Umbilical cord (tissue), 2 donors: ENCODE results near the gene SLC2A5. TPM values are rescaled to one million over a fixed set of nuclear protein-coding genes. Genes with fewer than 3 reads are reported as not detected.
"Not testable (repeated sequence)": the region's sequence is repeated elsewhere in the genome, so short reads cannot be mapped to it uniquely, and the experiment has no call there.

ENCODE experiments used
- DNase-seq: peaks from one replicate; pipeline ENCODE4 v3.0.0-alpha.2; 2015; ENCODE audit warnings: low spot score
- total RNA-seq: library from RNA; depleted of rRNA; stranded (reverse); fragments of >200 nt; gene quantifications from one replicate; pipeline ENCODE4 v1.2.3, GENCODE V29; 2014; ENCODE audit warnings: low replicate concordance; ENCODE audit not compliant: insufficient read depth

SLC2A5 gene, protein sequence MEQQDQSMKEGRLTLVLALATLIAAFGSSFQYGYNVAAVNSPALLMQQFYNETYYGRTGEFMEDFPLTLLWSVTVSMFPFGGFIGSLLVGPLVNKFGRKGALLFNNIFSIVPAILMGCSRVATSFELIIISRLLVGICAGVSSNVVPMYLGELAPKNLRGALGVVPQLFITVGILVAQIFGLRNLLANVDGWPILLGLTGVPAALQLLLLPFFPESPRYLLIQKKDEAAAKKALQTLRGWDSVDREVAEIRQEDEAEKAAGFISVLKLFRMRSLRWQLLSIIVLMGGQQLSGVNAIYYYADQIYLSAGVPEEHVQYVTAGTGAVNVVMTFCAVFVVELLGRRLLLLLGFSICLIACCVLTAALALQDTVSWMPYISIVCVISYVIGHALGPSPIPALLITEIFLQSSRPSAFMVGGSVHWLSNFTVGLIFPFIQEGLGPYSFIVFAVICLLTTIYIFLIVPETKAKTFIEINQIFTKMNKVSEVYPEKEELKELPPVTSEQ
- total RNA-seq, result 14.2 TPM

DNA sequence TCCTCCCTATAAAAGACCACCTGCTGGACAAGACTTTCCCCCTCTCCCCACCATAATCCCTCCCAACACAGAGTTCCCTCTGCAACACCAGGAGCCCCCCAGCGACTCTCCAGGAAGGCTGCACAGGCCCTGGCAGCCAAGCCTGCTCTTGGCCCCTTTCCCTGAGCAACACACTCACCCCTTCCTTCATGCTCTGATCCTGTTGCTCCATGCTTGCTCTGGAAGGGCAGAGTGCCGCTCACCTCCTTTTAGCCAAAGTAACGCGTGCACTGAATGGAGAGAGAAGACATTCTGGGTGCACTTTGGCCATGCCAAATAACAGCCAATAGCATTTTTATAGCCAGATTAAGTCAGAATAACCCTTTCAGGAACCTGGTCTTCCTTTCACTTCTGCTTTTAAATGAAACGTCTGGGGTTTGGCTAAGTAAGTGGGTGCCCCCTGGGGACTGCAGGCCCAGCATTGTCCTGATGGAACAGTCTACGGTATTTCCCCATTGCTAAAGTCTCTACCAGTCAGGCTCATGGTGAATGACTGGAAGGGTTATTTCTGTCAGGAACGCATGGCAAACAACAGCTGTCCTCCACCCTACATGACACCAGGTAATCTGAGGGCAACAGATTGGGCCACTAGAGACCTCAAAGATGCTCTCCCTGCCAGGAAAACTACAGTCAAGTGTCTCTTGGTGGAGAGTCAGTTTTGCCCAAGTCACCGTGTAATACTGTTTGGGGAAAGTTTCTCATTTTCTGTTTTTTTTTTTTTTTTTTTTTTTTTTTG lies at the start of gene SLC2A5:
TSS of gene SLC2A5 (minus strand) at position 310 of the 775 bp plus-strand sequence. CDS start at position 211, 99 bp downstream.
- no peak for DNase-seq

DNA sequence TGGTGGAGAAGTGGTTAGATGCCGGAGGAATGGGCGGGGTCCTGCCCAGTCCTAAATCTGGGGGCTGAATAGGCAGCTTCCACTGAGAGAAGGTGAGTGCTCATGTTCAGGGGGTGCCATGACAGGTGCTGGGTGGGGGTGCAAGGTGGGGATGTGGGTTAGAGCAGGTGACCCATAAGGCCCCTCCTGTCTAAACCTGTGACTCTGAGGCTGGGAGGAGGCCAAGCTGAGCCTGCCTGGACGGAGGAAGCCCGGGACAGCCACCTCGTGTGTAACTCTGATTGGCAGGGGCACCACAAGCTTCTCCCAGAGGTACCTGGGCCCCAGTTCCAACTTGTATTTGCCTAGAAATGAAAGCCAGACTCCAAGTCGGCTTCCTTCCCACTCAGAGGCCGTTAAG lies 48.8 kb upstream of the SLC2A5 start:
- DNase-seq, result no peak

DNA sequence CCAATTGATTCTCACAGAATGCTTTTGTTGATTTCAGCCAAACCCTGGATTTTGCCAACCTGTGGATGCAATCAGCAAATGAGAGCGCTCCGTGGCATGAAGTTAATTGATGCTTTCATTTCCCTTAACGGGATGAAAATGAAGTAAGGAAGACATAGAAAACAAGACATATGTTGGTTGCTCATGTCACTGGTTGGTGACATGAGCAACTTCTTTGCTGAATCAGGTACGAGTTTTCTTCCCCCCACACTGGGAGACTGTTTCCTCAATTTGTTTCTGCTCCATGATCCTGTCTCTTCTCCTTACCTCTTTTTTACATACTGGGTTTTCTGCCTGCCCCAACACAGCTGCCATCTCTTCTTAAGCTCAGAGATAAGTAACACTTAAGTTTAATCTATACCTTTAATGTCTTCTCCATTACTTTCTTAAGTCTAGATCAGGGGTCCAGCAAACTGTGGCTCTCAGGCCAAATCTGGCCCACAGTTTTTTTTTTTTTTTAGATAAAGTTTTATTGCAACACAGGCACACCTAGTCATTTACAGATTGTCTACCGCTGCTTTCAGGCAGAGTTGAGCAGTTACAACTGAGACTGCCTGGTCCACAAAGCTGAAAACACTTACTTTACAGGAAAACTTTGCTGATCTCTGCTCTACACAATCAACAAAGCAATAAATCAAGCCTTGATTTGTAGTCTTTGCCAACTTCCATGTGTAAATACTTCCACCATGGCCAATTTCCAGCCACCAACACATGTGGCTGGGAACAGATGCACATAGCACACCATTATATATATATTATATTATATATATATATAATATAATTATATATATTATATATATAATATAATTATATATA lies 46.1 kb upstream of the SLC2A5 start:
- DNase-seq, result no peak

DNA sequence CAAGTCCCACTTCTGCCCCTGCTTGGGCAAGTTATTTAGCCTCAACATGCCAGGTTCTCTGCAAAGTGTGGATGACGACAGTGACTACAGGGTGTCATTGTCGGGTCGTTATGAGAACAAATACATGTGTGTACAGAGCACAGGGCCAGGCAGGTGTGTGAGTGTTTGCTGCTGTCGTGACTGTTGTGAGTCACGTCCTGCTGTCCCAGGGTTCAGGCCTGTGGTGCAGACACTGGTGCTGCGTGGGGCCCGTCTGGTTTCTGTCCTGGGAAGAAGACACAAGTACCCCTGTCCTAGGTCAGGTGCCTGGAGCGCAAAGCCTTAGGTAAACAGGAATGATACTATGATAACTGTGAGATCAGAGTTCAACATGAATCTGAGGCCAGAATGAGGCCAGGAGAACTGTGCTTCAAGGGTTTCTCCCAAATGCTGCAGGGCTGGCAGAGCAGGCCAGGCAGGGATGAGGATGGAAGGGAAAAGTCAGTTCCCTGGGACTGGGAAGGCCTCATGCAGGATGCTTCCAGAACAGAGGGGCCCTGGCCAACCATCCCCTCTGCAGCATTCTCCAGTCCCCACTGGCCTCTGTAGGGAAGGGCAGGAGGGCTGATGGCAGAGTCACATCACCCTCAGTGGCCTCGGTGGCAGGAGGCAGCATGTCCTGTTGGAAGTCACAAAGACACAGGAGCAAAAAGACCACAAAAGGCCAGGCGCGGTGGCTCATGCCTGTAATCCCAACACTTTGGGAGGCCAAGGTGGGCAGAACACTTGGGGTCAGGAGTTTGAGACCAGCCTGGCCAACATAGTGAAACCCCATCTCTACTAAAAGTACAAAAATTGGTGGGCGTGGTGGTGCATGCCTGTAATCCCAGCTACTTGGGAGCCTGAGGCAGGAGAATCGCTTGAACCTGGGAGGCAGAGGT lies 43.8 kb upstream of the SLC2A5 start:
- DNase-seq, result no peak

DNA sequence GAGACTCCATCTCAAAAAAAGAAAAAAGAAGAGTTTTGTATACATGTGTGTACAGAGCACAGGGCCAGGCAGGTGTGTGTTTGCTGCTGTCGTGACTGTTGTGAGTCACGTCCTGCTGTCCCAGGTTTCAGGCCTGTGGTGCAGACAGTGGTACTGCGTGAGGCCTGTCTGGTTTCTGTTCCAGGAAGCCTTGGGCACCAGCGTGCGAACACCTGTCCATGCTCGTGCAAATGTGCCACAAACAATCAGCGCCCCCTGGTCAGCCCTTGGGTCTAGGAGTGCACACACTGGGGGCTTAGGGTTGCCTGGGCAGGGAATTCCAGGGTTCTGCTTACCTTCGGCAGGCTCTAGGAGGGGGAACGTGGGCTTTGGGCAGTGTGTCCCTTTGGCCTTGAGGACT lies 42.5 kb upstream of the SLC2A5 start:
- no peak for DNase-seq

DNA sequence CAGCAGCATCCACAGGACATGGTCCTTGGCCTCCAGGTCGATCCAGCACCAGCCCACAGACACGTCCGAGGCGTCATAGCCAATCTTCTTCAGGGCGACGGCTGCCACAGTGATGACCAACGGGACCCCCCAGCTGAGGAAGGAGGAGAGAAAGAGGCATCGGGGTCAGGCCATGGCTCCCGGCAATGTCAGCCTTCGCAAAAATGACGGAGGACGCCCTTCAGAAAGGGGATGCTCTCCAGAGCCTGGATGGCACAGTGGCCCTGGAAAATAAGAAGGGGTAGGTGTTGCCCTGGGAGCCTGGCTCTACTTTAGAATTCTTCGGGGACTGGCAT lies 41.9 kb upstream of the SLC2A5 start:
- no peak for DNase-seq

DNA sequence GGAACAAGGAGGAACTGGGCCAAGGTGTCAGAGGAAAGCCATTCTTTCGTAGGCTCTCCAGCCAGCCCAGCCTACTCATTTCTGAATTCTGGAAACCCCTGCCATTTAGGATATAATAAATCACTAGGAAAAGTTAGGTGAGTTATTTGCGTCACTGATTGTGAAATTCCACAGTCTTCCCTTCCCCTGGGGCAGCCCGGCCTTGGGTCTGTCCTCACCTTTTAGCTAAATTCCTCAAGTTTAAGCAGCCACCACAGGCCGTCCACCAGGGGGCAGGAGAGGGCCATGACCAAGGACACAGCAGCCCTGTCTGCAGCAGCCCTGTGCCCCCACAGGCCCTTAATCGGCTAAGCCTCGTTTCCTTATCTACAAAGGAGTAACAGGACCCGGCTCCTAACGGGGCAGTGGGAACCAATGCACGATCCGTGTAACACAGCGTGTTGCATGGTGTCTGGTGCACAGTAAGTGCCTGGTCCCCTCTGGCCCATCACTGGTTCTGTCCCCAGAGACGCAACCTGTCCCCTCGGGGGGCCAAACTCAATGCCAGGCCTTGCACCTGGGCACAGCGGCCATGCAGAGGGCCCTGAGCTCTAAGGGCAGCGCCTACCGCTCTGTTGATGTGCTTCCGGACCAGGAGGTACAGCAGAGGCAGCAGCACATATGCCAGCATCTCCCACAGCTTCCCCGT lies 41.4 kb upstream of the SLC2A5 start:
- DNase-seq, result peak; percentile 87

DNA sequence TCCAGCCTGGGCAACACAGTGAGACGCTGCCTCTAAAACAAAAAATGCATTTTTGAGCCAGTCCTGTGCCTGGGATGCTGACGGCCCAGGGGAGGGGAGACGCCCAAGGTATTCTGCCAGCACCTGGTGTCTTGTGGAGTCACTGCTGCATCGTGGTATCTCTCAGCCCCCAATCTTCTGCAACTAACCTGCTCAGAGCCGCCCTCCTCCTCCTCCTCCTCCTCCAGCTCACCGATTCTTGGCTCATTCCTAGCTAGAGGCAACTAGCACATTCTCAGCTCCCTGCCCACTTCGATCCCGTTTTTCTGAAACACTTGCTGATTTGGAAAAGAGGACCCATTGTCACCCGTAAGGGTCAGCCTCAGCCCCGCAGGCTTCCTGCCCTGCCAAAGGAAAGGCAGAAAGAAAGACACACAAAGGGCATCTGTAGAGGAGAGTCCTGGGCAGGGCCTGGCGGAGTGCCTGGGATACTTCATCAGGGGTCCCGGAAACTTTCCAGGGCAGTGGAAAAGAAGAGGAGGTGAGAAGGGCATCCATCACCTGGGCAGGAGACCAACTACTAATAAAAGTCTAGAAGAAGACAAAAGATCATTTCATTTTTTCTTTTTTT lies 38.7 kb upstream of the SLC2A5 start:
- DNase-seq, result no peak

DNA sequence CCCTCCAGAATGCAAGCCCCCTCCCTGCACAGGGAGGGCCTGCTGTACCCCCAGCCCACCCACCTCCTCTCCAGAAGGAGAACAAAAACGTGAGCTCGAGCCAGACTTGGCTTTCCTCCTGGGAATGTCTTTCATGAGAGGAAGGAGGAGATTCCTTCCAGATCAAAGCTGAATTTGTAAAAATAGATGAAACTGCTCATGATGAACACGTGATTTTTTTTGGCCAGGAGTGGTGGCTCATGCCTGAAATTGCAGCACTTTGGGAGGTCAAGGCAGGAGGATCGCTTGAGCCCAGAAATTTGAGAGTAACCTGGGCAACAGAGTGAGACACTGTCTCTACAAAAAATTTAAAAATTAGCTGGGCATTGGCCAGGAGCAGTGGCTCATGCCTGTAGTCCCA lies 37.7 kb upstream of the SLC2A5 start:
- DNase-seq, result peak; percentile 42

DNA sequence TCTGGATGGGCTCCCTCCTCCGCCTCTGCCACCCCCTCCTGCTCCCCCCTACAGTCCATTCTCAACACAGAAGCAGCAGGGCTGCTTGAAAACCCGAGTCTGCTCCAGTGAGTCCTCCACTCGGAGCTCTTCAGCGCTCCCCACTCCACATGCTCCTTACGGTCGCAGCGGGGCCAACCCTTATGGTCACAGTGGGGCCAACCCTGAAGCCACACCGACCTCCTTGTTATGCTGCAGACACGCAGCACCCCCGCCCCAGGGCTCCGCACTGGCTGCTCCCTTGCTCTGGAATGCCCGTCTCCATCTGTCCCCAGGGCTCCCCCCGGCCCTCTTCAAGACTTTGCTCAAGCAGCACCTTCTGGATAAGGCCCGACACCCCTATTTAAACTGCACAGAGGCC lies 36.9 kb upstream of the SLC2A5 start:
- no peak for DNase-seq

DNA sequence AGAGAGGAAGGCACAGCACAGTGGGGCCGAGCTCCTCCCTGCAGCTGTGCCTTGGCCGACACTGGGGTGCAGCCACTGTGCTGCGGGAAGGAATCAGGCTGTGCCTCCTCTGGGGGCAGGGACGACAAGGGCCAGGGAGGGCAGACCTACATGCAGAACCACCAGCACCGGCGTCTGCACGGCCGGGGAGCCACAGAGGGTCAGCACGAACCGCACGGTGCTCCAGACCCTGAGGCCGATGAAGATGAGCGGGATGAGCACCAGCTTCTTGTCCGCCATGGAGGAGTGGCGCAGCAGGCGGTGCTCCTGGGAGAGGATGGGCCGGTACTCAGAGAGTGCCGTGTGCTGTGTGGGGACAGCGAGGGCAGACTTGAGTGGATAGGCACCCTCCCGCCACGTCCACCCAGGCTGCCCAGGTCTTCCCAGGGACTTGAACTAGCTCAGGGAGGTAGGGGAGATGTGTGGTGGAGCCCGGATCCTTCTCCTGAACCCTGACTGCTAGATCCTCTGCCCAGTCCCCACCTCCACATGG lies 36.0 kb upstream of the SLC2A5 start:
- DNase-seq, result no peak

DNA sequence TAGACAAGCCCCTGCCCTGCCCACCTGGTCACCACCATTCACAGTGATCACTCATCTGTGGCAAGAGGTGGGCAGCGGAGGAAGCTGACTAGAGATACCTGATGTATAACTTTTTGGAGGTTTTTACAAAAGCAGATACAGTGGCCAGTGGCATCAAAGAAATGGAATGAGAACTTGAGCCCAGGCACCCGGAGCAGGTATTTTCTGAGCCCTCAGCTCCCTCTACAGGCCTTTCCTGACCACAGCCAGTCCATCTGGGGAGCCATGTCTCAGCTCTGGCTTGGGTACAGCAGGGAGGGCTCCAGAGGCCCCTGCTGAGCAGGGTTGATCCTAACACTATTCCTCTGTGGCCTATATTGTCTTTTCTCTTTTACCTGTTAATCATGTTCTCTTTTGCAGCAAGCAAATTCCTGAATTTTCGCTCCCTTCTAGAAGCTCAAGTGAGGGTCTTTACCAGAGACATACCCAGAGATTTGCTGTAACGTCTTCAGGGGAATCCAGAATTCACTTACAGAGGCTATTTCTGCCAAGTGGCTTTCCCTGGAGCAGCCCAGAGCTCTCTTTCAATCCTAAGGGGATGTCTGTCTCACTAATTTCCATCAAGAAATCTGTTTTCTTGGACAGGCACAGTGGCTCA lies 32.2 kb upstream of the SLC2A5 start:
- peak; percentile 54 for DNase-seq

DNA sequence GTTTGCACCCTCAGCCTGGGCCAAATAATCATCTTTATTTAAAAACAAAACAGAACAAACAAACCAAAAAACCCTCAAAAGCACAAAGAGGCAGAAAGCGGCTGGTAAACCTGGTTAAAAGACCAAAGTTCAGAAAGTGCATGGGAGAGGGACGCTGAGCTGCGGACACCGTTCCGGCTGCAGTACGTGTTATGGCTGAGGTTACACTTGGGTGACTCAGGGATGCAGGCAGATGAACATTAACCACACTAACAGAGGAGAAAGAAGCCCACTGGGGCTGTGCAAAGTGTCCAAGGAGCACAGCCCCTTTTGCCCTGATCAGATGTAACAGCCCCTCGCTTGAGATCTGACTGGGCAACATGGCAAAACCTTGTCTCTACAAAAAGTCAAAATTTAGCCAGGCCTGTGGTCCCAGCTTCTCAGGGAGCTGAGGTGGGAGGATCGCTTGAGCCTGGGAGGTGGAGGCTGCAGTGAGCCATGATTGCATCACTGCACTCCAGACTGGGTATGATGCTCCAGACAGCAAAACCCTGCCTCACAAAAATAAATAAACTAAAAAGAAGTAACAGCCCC lies 31.1 kb upstream of the SLC2A5 start:
- DNase-seq, result no peak

DNA sequence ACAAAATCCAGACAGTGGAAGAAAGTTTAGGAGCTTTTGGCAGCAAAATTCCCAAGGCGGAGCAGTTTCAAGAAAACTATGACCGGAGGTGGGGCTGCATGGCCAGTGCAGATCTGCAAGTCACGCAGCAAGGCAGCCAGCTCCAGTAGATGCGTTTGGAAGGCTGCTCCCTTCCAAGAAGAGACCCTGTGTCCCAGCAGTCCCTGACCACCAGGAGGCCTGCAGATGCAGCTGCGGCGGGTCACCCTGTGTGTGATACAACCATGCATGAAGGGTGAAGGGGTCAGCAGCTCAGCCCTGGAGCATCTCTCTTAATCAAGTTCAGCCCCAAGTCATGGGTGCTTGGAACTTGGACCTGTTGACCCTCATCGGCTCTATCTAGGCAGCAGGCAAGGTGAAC lies 30.1 kb upstream of the SLC2A5 start:
- DNase-seq, result no peak

DNA sequence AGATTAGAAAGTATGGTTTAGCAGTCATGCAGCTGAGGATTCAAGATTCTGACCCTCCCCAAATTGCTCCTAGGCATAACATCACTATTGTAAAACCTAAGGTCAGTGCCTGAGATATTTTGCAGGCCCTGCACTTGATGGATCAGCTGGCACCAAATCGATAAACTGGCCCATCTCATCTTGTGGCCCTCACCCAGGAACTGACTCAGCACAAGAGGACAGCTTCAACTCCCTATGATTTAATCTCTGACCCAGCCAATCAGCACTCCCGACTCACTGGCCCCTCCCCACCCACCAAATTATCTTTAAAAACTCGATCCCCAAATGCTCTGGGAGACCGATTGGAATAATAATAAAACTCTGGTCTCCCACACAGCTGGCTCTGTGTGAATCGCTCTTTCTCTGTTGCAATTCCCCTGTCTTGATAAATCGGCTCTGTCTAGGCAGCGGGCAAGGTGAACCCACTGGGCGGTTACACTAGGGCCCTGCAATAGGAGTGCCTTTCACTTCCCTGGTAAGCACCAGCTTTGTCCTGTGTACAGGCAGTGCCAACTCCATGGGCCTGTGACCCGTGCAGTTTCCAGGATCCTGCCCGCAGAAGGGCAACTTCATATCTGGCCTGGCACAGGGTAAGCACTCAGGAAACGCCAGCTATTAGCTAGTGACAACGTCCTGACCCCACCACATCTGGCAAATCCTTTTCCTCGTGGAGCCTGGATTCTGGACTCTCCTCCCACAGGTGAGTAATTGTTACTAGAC lies 28.7 kb upstream of the SLC2A5 start:
- DNase-seq, result no peak

DNA sequence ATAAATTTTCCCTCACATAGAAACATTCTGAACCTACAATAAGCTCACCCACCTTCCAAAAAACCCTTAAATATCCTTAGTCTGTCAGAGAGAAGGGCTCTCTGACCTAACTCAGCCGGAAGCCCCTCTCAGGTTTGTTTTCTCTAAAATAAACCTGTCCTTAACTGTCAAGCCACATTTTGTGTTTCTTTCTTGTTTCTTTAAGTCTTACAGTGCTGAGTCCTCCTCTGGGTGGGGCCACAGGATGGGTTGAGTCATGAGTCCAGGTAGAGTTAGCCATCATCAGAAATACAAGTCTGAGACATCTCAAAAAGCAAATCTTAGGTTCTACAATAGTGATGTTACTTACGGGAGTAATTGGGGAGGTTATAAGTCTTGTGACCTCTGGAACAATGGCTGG lies 26.4 kb upstream of the SLC2A5 start:
- no peak for DNase-seq

DNA sequence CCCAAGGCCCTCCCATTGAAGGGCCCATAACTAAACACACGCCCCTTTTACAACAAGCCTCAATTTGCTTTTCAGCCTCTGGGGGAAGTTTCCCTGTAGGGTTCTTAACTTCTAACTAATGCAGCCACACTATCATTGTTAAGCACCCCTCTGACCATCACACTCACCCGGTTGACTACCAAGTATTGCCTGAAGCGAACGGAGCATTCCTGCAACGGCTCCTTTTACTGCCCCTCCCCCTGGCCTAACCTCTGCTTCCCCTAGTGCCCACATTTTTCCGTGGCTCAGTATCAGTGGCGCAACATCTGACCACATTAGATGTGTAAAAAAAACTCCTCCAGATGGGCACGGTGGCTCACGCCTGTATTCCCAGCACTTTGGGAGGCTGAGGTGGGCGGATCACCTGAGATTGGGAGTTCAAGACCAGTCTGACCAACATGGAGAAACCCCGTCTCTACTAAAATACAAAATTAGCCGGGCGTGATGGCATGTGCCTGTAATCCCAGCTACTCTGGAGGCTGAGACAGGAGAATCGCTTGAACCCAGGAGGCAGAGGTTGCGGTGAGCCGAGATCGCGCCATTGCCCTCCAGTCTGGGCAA lies 24.7 kb upstream of the SLC2A5 start:
- not testable (repeated sequence) for DNase-seq
